Measurements from ENCODE around the gene HSPA12B.
"Not testable (repeated sequence)": the region's sequence is repeated elsewhere in the genome, so short reads cannot be mapped to it uniquely, and the experiment has no call there.

HSPA12B gene

GRCh38 chr20:3788685-3789155 is 56.2 kb downstream of the HSPA12B start:
- DNase-seq = no peak

- not testable (repeated sequence) for DNase-seq
These were observed 56.7 kb downstream of the HSPA12B start for GRCh38 chr20:3789201-3789600.

- DNase-seq = not testable (repeated sequence)
These were observed 61.7 kb downstream of the HSPA12B start for GRCh38 chr20:3794168-3794567.

GRCh38 chr20:3794701-3795420 is 62.4 kb downstream of the HSPA12B start:
- DNase-seq = no peak

GRCh38 chr20:3795511-3796468 is 63.3 kb downstream of the HSPA12B start, which contains the start of gene CDC25B:
CDC25B (plus strand) TSS chr20:3796310; CDS start chr20:3796532, 222 bp downstream.
- DNase-seq = peak; percentile 93 to 97

GRCh38 chr20:3796477-3797225 is 64.2 kb downstream of the HSPA12B start:
- no peak for DNase-seq

- DNase-seq = no peak
These were observed 64.7 kb downstream of the HSPA12B start for GRCh38 chr20:3797226-3797545.

- DNase-seq = peak; percentile 45 to 62
These were observed 65.3 kb downstream of the HSPA12B start for GRCh38 chr20:3797592-3798372.

- DNase-seq = no peak
These were observed 65.9 kb downstream of the HSPA12B start for GRCh38 chr20:3798373-3798768.

- no peak for DNase-seq
These were observed 66.4 kb downstream of the HSPA12B start for GRCh38 chr20:3798908-3799248.

- DNase-seq = no peak
These were observed 67.9 kb downstream of the HSPA12B start for GRCh38 chr20:3800256-3800877.

GRCh38 chr20:3800878-3801260 is 68.4 kb downstream of the HSPA12B start:
- DNase-seq = no peak

GRCh38 chr20:3801299-3801698 is 68.8 kb downstream of the HSPA12B start:
- DNase-seq = no peak

GRCh38 chr20:3801846-3802245 is 69.4 kb downstream of the HSPA12B start:
- no peak for DNase-seq

Data from NCI-H187 (cell line).